IMR-90 (cell line): ENCODE data around the gene USO1. TPM values are rescaled to one million over a fixed set of nuclear protein-coding genes. Genes with fewer than 3 reads are reported as not detected.

Source experiments
- ATAC-seq: fragments of 200-7000 bp; cut with Tn5 transposase; 2 replicates; pipeline ENCODE4 v1.9.1; 2020; ENCODE audit warnings: low read depth, mild to moderate bottlenecking, moderate library complexity
- BruUV-seq: library from RNA; stranded (reverse); fragments of 400-500 nt; replicated peaks from 2 replicates; lab custom pipeline; 2021; lab: Mats Ljungman, UMichigan
- CTCF ChIA-PET: fragments of 300-600 bp; formaldehyde crosslinking; extraction: SDS; loops from one replicate; lab custom pipeline; 2021; ENCODE audit warnings: antibody characterized with exemption; lab: Yijun Ruan, JAX
- POLR2A ChIA-PET: fragments of 300-600 bp; sonication (Branson Sonifier 250); formaldehyde crosslinking; loops from one replicate; lab custom pipeline; 2022; ENCODE audit warnings: antibody characterized with exemption; ENCODE audit not compliant: unreplicated experiment; lab: Charles Lee
- DNase-seq: peaks from one replicate; pipeline ENCODE4 v3.0.0; 2013
- H2AFZ ChIP-seq: replicated peaks from 2 replicates; pipeline ENCODE3; 2013; ENCODE audit warnings: low read length, mild to moderate bottlenecking; ENCODE audit not compliant: poor library complexity
- H2AK5ac ChIP-seq: 2 replicates; pipeline ENCODE4 v1.6.1; 2013; ENCODE audit warnings: low read depth, low read length, inconsistent platforms
- H2AK9ac ChIP-seq: replicated peaks from 2 replicates; pipeline ENCODE3; 2013; ENCODE audit warnings: mild to moderate bottlenecking, low read depth, low read length, moderate library complexity; ENCODE audit not compliant: poor library complexity
- H2BK120ac ChIP-seq: 2 replicates; pipeline ENCODE4 v1.6.1; 2013; ENCODE audit warnings: low read depth, low read length, inconsistent platforms
- H2BK15ac ChIP-seq: 3 replicates; pipeline ENCODE4 v1.6.1; 2013; ENCODE audit warnings: low read depth, low read length, inconsistent platforms
- H2BK20ac ChIP-seq: 2 replicates; pipeline ENCODE4 v1.6.1; 2013; ENCODE audit warnings: low read depth, mild to moderate bottlenecking, inconsistent platforms, low read length, moderate library complexity
- H2BK5ac ChIP-seq: 2 replicates; pipeline ENCODE4 v1.6.1; 2013; ENCODE audit warnings: mild to moderate bottlenecking, low read depth, low read length, inconsistent platforms; ENCODE audit not compliant: poor library complexity, severe bottlenecking
- H3K14ac ChIP-seq: replicated peaks from 2 replicates; pipeline ENCODE4 v1.6.1; 2013; ENCODE audit warnings: low read depth, low read length, inconsistent platforms
- H3K18ac ChIP-seq: 2 replicates; pipeline ENCODE4 v1.6.1; 2013; ENCODE audit warnings: low read depth, low read length, control low read depth
- H3K23ac ChIP-seq: 2 replicates; pipeline ENCODE4 v1.6.1; 2013; ENCODE audit warnings: low read depth, low read length, inconsistent platforms
- H3K27ac ChIP-seq: 2 replicates; pipeline ENCODE4 v1.5.1; 2013; ENCODE audit warnings: mild to moderate bottlenecking, control low read depth, low read length; ENCODE audit not compliant: insufficient read depth
- H3K27me3 ChIP-seq: 2 replicates; pipeline ENCODE4 v1.6.1; 2013; ENCODE audit warnings: low read length; ENCODE audit not compliant: control insufficient read depth, insufficient read depth
- H3K36me3 ChIP-seq: 2 replicates; pipeline ENCODE4 v1.6.1; 2013; ENCODE audit warnings: low read length, mixed read lengths; ENCODE audit not compliant: control insufficient read depth, insufficient read depth
- H3K4ac ChIP-seq: 2 replicates; pipeline ENCODE4 v1.6.1; 2013; ENCODE audit warnings: low read depth, low read length, inconsistent platforms
- H3K4me1 ChIP-seq: 2 replicates; pipeline ENCODE4 v1.6.1; 2013; ENCODE audit warnings: low read length, mixed read lengths; ENCODE audit not compliant: control insufficient read depth, insufficient read depth
- H3K4me2 ChIP-seq: 2 replicates; pipeline ENCODE4 v1.6.1; 2013; ENCODE audit warnings: low read depth, mild to moderate bottlenecking, control low read depth, low read length, moderate library complexity
- H3K4me3 ChIP-seq: 2 replicates; pipeline ENCODE4 v1.5.1; 2013; ENCODE audit warnings: low read depth, mild to moderate bottlenecking, control low read depth, low read length, moderate library complexity; ENCODE audit not compliant: insufficient read depth
- H3K56ac ChIP-seq: 2 replicates; pipeline ENCODE4 v1.6.1; 2013; ENCODE audit warnings: low read length, inconsistent platforms; ENCODE audit not compliant: insufficient read depth; ENCODE audit errors: extremely low read depth
- H3K79me1 ChIP-seq, 2 experiments: 2 replicates each; pipeline ENCODE4 v1.6.1; 2013; ENCODE audit warnings: low read length in 2 of 2, inconsistent platforms in 1 of 2, low read depth in 1 of 2
- H3K9ac ChIP-seq: 2 replicates; pipeline ENCODE4 v1.6.1; 2013; ENCODE audit warnings: low read depth, low read length, control low read depth
- H3K9me1 ChIP-seq: 2 replicates; pipeline ENCODE4 v1.6.1; 2013; ENCODE audit warnings: low read length, inconsistent platforms; ENCODE audit not compliant: insufficient read depth
- H3K9me3 ChIP-seq: 2 replicates; pipeline ENCODE4 v1.6.1; 2013; ENCODE audit warnings: low read length; ENCODE audit not compliant: control insufficient read depth, insufficient read depth
- H4K20me1 ChIP-seq: 2 replicates; pipeline ENCODE4 v1.6.1; 2013; ENCODE audit warnings: low read length, inconsistent platforms; ENCODE audit not compliant: insufficient read depth
- H4K5ac ChIP-seq: 2 replicates; pipeline ENCODE4 v1.6.1; 2013; ENCODE audit warnings: mild to moderate bottlenecking, low read depth, low read length, control low read depth
- H4K8ac ChIP-seq, 2 experiments: 2 replicates each; pipeline ENCODE4 v1.6.1; 2013; ENCODE audit warnings: low read depth in 2 of 2, low read length in 2 of 2, control low read depth in 1 of 2, inconsistent platforms in 1 of 2
- H4K91ac ChIP-seq: 2 replicates; pipeline ENCODE4 v1.6.1; 2013; ENCODE audit warnings: low read depth, low read length, inconsistent platforms; ENCODE audit not compliant: insufficient read depth
- BHLHE40 ChIP-seq: fragments of 150-350 bp; IDR thresholded peaks from 2 replicates; pipeline ENCODE4 v1.6.1; 2016; ENCODE audit warnings: mild to moderate bottlenecking, low read depth, low read length
- CEBPB ChIP-seq: IDR thresholded peaks from 2 replicates; pipeline ENCODE4 v1.6.1; 2012; ENCODE audit warnings: low read depth, low read length, improper control_type of control experiment
- CTCF ChIP-seq: conservative IDR thresholded peaks from 2 replicates; pipeline ENCODE4 v1.5.1; 2012; ENCODE audit warnings: mild to moderate bottlenecking, low read depth, low read length, improper control_type of control experiment
- ELK1 ChIP-seq: fragments of 150-350 bp; IDR thresholded peaks from 2 replicates; pipeline ENCODE4 v1.6.1; 2016; ENCODE audit warnings: low read depth, mild to moderate bottlenecking, low read length, moderate library complexity, borderline replicate concordance
- MAFK ChIP-seq: IDR thresholded peaks from 2 replicates; pipeline ENCODE4 v1.6.1; 2012; ENCODE audit warnings: low read depth, low read length, improper control_type of control experiment
- MAZ ChIP-seq: IDR thresholded peaks from 2 replicates; pipeline ENCODE4 v1.6.1; 2012; ENCODE audit warnings: low read depth, mild to moderate bottlenecking, low read length, improper control_type of control experiment, moderate library complexity, borderline replicate concordance
- NFE2L2 ChIP-seq: fragments of 150-350 bp; IDR thresholded peaks from 2 replicates; pipeline ENCODE4 v1.6.1; 2016; ENCODE audit warnings: low read depth, mild to moderate bottlenecking, low read length
- RAD21 ChIP-seq: IDR thresholded peaks from 2 replicates; pipeline ENCODE4 v1.6.1; 2012; ENCODE audit warnings: low read length, improper control_type of control experiment
- WGBS, 2 experiments: methylation state at CpG; one replicate each; pipeline versions ENCODE4 v1.1.5 to v1.1.7; 2013; ENCODE audit warnings: missing lambda C conversion rate in 2 of 2; ENCODE audit not compliant: insufficient read length in 1 of 2; ENCODE audit errors: extremely low coverage in 2 of 2; 5-methylcytosine and 5-hydroxymethylcytosine counted together
- dilution Hi-C: fragments of 300-500 bp; cut with HindIII; formaldehyde crosslinking; loops from one replicate; pipeline ENCODE4 v1.14.3; 2018; ENCODE audit warnings: low sequenced_read_pairs; ENCODE audit not compliant: unreplicated experiment
- in situ Hi-C: fragments of 300-500 bp; cut with MboI; formaldehyde crosslinking; loops from 3 replicates; pipeline ENCODE4 v1.14.3; 2019; ENCODE audit warnings: low sequenced_read_pairs, inconsistent platforms, mixed read lengths
- intact Hi-C: fragments of 100-400 bp; cut with micrococcal nuclease; formaldehyde crosslinking; loops from 2 replicates; pipeline ENCODE4 v1.10.0; 2022
- polyA plus RNA-seq, 3 experiments: library from polyadenylated mRNA; depleted of rRNA; stranded (reverse); fragments of >200 nt; gene quantifications; 2 replicates each; pipeline ENCODE4 v1.2.3, GENCODE V29; 2012; ENCODE audit warnings: low replicate concordance in 1 of 3
- total RNA-seq: library from RNA; depleted of rRNA; stranded (reverse); fragments of >200 nt; gene quantifications from 2 replicates; pipeline ENCODE4 v1.2.3, GENCODE V29; 2012

Gene USO1
- total and polyA plus RNA-seq, 2 of the 4 experiments (the other 2 are of a cell fraction) = 63.7 to 121 TPM

DNA sequence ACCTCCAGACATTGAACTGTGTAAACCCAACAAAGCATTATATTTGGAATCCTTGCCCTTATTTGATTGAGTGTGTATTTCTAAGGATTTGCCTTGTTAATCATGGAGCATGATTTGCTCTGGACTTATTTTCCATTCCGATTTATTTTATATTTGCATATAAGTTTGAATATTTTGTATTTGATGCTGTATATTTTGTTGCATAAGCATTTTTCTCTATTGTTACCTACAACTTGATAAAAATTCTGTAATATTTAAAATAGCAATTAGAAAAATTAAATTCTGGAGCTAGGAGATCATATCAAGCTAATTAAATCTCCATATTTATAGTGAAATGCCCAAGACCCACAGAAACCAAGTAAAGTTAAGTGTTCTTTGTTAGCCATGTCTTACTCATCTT, 47.2 kb downstream of the USO1 start:
- POLR2A ChIA-PET = no interaction called here

More for the DNA sequence above, 47.2 kb downstream of the USO1 start:
- Histone ChIP-seq H3K4me3 (no peak overlapping the region), H4K20me1 (no peaks in the 10 kb centered on the region), H3K9ac (no peak overlapping the region), H2AK9ac (no peak overlapping the region), H3K56ac (no peak overlapping the region), H3K27me3 (no peaks in the 10 kb centered on the region), H3K36me3 (peaks cover 25% of the 10 kb centered on the region), H3K4me2 (no peak overlapping the region), H3K14ac (no peak overlapping the region), H4K91ac (no peak overlapping the region), H4K5ac (no peak overlapping the region), H3K27ac (no peak overlapping the region), H2BK20ac (no peak overlapping the region), H2BK5ac (no peak overlapping the region), H3K79me1 (peaks cover 2 to 10% of the 10 kb centered on the region in 2 experiments; a peak in 3 of 4 replicates), H3K9me3 (no peaks in the 10 kb centered on the region), H2BK15ac (no peak overlapping the region), H3K4ac (no peak overlapping the region), H2AK5ac (no peak overlapping the region), H2BK120ac (no peak overlapping the region), H3K18ac (no peak overlapping the region), H3K9me1 (no peaks in the 10 kb centered on the region; the same call in 1 of the 2 replicates), H3K23ac (no peak overlapping the region), H2AFZ (no peak overlapping the region), H3K4me1 (peaks cover 3% of the 10 kb centered on the region; the same call in 1 of the 2 replicates), H4K8ac (no peak overlapping the region)
- CTCF ChIA-PET = no interaction called here
- no peak for ATAC-seq
- no TSS peak for BruUV-seq
- dilution Hi-C loops = no loop called here
- TF ChIP-seq ELK1 (no peak), CTCF (no peak), NFE2L2 (no peak), MAFK (peak; percentile 47), CEBPB (no peak), RAD21 (no peak), MAZ (no peak), BHLHE40 (no peak)
- intact Hi-C loops = loop anchor here (5.0 kb wide), 1 partner anchor 36 kb away; no protein-coding TSS in a partner anchor
- in situ Hi-C loops = no loop called here
- no peak for DNase-seq
- no CpG with 5 or more reads among the region's 1 CpG for WGBS, 2 experiments
